ENCODE measurements around the gene PLCH2. TPM values are rescaled to one million over a fixed set of nuclear protein-coding genes. Genes with fewer than 3 reads are reported as not detected.

The PLCH2 gene
- total RNA-seq, 4 donors from 2014 or later, result 83.3 to 324 (median 130) TPM

DNA sequence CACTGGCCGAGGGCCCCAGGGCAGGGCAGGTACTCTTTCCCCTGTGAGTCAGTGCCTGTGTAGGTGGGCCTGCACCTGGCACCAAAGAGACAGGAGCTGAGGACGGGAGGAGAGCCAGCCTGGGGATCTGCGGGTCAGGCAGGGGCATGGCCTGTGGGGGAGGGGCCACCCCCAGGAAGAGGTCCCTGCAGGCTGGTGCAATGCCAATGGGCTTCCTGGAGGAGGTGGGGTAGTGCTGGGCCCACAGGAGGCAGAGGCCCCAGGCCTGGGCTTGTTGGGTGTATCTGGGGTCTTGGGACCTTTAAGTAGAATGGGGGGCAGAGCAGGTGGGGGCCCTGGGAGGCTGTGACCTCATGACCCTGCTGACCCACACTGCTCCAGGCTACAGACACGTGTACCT, 23.2 kb downstream of the PLCH2 start:
- no peak overlapping the region for H3K27ac ChIP-seq
- H3K4me1 ChIP-seq, result peaks cover 11% of the 10 kb centered on the region
- 61% methylated on average over 2 of the region's 4 CpGs for WGBS
- no peaks in the 10 kb centered on the region for H3K9me3 ChIP-seq
- DNase-seq (ENCODE audit: low spot score in 2 of 2), result no peak
- H3K4me3 ChIP-seq, result no peak overlapping the region
- no peak for TF ChIP-seq CTCF (IDR thresholded peaks at IDR 0.05)
- no peak for TF ChIP-seq POLR2A (IDR thresholded peaks at IDR 0.05)
- TF ChIP-seq EP300 (IDR thresholded peaks at IDR 0.05), result no peak
- TF ChIP-seq POLR2AphosphoS5 (IDR thresholded peaks at IDR 0.05), result no peak
- H3K27me3 ChIP-seq, result peaks cover 42% of the 10 kb centered on the region
- peaks cover 12% of the 10 kb centered on the region for H3K36me3 ChIP-seq

- peaks cover 14% of the 10 kb centered on the region for H3K4me1 ChIP-seq
- H3K27me3 ChIP-seq, result peaks cover 51% of the 10 kb centered on the region
- 50% methylated on average over 18 of the region's 19 CpGs for WGBS
- no peak for DNase-seq (ENCODE audit: low spot score in 2 of 2)
- TF ChIP-seq POLR2A (IDR thresholded peaks at IDR 0.05) (no peak), POLR2AphosphoS5 (IDR thresholded peaks at IDR 0.05) (no peak), EP300 (IDR thresholded peaks at IDR 0.05) (no peak), CTCF (IDR thresholded peaks at IDR 0.05) (no peak)
- no peak overlapping the region for H3K4me3 ChIP-seq
- H3K36me3 ChIP-seq, result peaks cover 12% of the 10 kb centered on the region
- no peak overlapping the region for H3K27ac ChIP-seq
- H3K9me3 ChIP-seq, result no peaks in the 10 kb centered on the region
Measured at GRCh38 chr1:2499986-2500596, 24.0 kb downstream of the PLCH2 start.

- H3K27ac ChIP-seq, result no peak overlapping the region
- DNase-seq (ENCODE audit: low spot score in 2 of 2), result no peak
- no peak for TF ChIP-seq EP300 (IDR thresholded peaks at IDR 0.05)
- no peak for TF ChIP-seq POLR2A (IDR thresholded peaks at IDR 0.05)
- no peak for TF ChIP-seq CTCF (IDR thresholded peaks at IDR 0.05)
- no peak for TF ChIP-seq POLR2AphosphoS5 (IDR thresholded peaks at IDR 0.05)
- H3K4me1 ChIP-seq, result peaks cover 18% of the 10 kb centered on the region
- WGBS, result 45% methylated on average over 4 of the region's 28 CpGs
- peaks cover 51% of the 10 kb centered on the region for H3K27me3 ChIP-seq
- peaks cover 9% of the 10 kb centered on the region for H3K36me3 ChIP-seq
- no peak overlapping the region for H3K4me3 ChIP-seq
- H3K9me3 ChIP-seq, result no peaks in the 10 kb centered on the region
Measured at GRCh38 chr1:2501041-2501819, 25.1 kb downstream of the PLCH2 start.

DNA sequence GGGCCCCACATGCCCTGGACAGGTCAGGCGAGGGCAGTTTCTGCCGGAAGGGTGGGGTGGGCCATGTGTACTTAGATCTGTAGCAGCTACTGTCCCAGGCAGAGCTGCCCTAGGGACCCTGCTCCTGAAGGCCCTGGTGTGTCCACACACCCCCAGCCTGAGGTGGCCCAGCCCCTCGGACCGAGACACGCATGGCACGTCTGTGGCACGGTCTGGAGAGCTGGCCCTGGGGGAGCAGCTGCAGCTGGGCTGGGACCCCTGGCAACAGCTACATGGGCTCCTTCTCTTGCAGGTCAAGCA, 25.7 kb downstream of the PLCH2 start:
- H3K36me3 ChIP-seq, result peaks cover 9% of the 10 kb centered on the region
- no peak for TF ChIP-seq POLR2AphosphoS5 (IDR thresholded peaks at IDR 0.05)
- no peak overlapping the region for H3K27ac ChIP-seq
- WGBS, result 61% methylated on average over 4 of the region's 7 CpGs
- no peak for DNase-seq (ENCODE audit: low spot score in 2 of 2)
- H3K4me1 ChIP-seq, result peaks cover 23% of the 10 kb centered on the region
- peaks cover 51% of the 10 kb centered on the region for H3K27me3 ChIP-seq
- no peaks in the 10 kb centered on the region for H3K9me3 ChIP-seq
- no peak overlapping the region for H3K4me3 ChIP-seq

DNA sequence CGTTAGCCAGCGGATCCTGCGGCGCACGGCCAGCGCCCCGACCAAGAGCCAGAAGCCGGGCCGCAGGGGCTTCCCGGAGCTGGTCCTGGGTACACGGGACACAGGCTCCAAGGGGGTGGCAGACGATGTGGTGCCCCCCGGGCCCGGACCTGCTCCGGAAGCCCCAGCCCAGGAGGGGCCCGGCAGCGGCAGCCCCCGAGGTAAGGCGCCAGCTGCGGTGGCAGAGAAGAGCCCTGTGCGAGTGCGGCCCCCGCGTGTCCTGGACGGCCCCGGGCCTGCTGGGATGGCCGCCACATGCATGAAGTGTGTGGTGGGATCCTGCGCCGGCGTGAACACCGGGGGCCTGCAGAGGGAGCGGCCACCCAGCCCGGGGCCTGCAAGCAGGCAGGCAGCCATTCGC, 26.1 kb downstream of the PLCH2 start:
- Histone ChIP-seq H3K27me3 (peaks cover 51% of the 10 kb centered on the region), H3K9me3 (no peaks in the 10 kb centered on the region), H3K4me3 (no peak overlapping the region), H3K27ac (no peak overlapping the region), H3K36me3 (peaks cover 9% of the 10 kb centered on the region), H3K4me1 (peaks cover 26% of the 10 kb centered on the region)
- TF ChIP-seq POLR2A (IDR thresholded peaks at IDR 0.05) (no peak), POLR2AphosphoS5 (IDR thresholded peaks at IDR 0.05) (no peak), EP300 (IDR thresholded peaks at IDR 0.05) (no peak), CTCF (IDR thresholded peaks at IDR 0.05) (no peak)
- no peak for DNase-seq (ENCODE audit: low spot score in 2 of 2)
- WGBS, result 68% methylated on average over 5 of the region's 34 CpGs
